ENCODE data around the gene PAK1. TPM values are rescaled to one million over a fixed set of nuclear protein-coding genes. Genes with fewer than 3 reads are reported as not detected.

PAK1 gene
- polyA plus RNA-seq, 1 donor (not counting 4 experiments of a cell fraction or from before 2014, with no cell fraction given) = 78.2 TPM

GRCh38 chr11:77324508-77324907 lies 149.4 kb downstream of the PAK1 start:
- no peaks in the 10 kb centered on the region for H3K79me2 ChIP-seq (ENCODE audit: control insufficient read depth, insufficient read depth, low read length)
- DNase-seq (ENCODE audit: low read depth, low spot score) = no peak
- no peaks in the 10 kb centered on the region for H3K9me1 ChIP-seq (ENCODE audit: control insufficient read depth, extremely low read depth, insufficient read depth, low read length)
- no peak overlapping the region for H3K4me3 ChIP-seq (ENCODE audit: control insufficient read depth in 2 of 3, extremely low read depth in 1 of 3, insufficient read depth in 2 of 3, low read depth in 1 of 3, low read length in 3 of 3)
- no peaks in the 10 kb centered on the region for H4K20me1 ChIP-seq (ENCODE audit: control insufficient read depth, extremely low read depth, insufficient read depth, low read length)
- FAIRE-seq = no peak
- H3K4me2 ChIP-seq (ENCODE audit: control insufficient read depth, extremely low read depth, insufficient read depth, low read depth, low read length) = no peak overlapping the region
- no peak for TF ChIP-seq CTCF (optimal IDR thresholded peaks at IDR 0.05 in 1 of 3, IDR thresholded peaks at IDR 0.05 in 1 of 3, conservative IDR thresholded peaks at IDR 0.05 in 1 of 3; ENCODE audit: extremely low read depth in 1 of 3, insufficient read depth in 2 of 3, low read length in 3 of 3)
- no peak for TF ChIP-seq EZH2 (IDR thresholded peaks at IDR 0.05; ENCODE audit: low read length)
- no peak overlapping the region for H3K9ac ChIP-seq (ENCODE audit: control insufficient read depth, extremely low read depth, insufficient read depth, low read length)
- dilution Hi-C loops (cut with MboI; ENCODE audit: extremely low pct_ligation_motif_present, low sequenced_read_pairs) = no loop called here
- H3K27me3 ChIP-seq (ENCODE audit: control insufficient read depth, extremely low read depth, insufficient read depth, low read length) = no peaks in the 10 kb centered on the region
- H2AFZ ChIP-seq (ENCODE audit: control insufficient read depth, low read length) = no peak overlapping the region
- H3K4me1 ChIP-seq (ENCODE audit: control insufficient read depth, extremely low read depth, insufficient read depth, low read length) = no peaks in the 10 kb centered on the region
- no peak overlapping the region for H3K27ac ChIP-seq (ENCODE audit: control insufficient read depth, insufficient read depth, low read length)
- H3K9me3 ChIP-seq (ENCODE audit: control insufficient read depth, low read depth, low read length) = no peaks in the 10 kb centered on the region
- H3K36me3 ChIP-seq (ENCODE audit: control insufficient read depth in 2 of 2, extremely low read depth in 1 of 2, insufficient read depth in 2 of 2, low read length in 2 of 2) = peaks cover 4 to 7% of the 10 kb centered on the region in 2 experiments

GRCh38 chr11:77322926-77323590 lies 150.8 kb downstream of the PAK1 start:
- H3K4me1 ChIP-seq (ENCODE audit: control insufficient read depth, extremely low read depth, insufficient read depth, low read length) = no peaks in the 10 kb centered on the region
- no peak overlapping the region for H3K4me2 ChIP-seq (ENCODE audit: control insufficient read depth, extremely low read depth, insufficient read depth, low read depth, low read length)
- H3K27ac ChIP-seq (ENCODE audit: control insufficient read depth, insufficient read depth, low read length) = no peak overlapping the region
- H4K20me1 ChIP-seq (ENCODE audit: control insufficient read depth, extremely low read depth, insufficient read depth, low read length) = no peaks in the 10 kb centered on the region
- no peak for TF ChIP-seq CTCF (optimal IDR thresholded peaks at IDR 0.05 in 1 of 3, IDR thresholded peaks at IDR 0.05 in 1 of 3, conservative IDR thresholded peaks at IDR 0.05 in 1 of 3; ENCODE audit: extremely low read depth in 1 of 3, insufficient read depth in 2 of 3, low read length in 3 of 3)
- TF ChIP-seq EZH2 (IDR thresholded peaks at IDR 0.05; ENCODE audit: low read length) = no peak
- no peaks in the 10 kb centered on the region for H3K79me2 ChIP-seq (ENCODE audit: control insufficient read depth, insufficient read depth, low read length)
- peaks cover 4 to 7% of the 10 kb centered on the region in 2 experiments for H3K36me3 ChIP-seq (ENCODE audit: control insufficient read depth in 2 of 2, extremely low read depth in 1 of 2, insufficient read depth in 2 of 2, low read length in 2 of 2)
- FAIRE-seq = no peak
- no peaks in the 10 kb centered on the region for H3K27me3 ChIP-seq (ENCODE audit: control insufficient read depth, extremely low read depth, insufficient read depth, low read length)
- H3K9me1 ChIP-seq (ENCODE audit: control insufficient read depth, extremely low read depth, insufficient read depth, low read length) = no peaks in the 10 kb centered on the region
- dilution Hi-C loops (cut with MboI; ENCODE audit: extremely low pct_ligation_motif_present, low sequenced_read_pairs) = no loop called here
- no peak overlapping the region for H2AFZ ChIP-seq (ENCODE audit: control insufficient read depth, low read length)
- no peaks in the 10 kb centered on the region for H3K9me3 ChIP-seq (ENCODE audit: control insufficient read depth, low read depth, low read length)
- H3K4me3 ChIP-seq (ENCODE audit: control insufficient read depth in 2 of 3, extremely low read depth in 1 of 3, insufficient read depth in 2 of 3, low read depth in 1 of 3, low read length in 3 of 3) = no peak overlapping the region
- H3K9ac ChIP-seq (ENCODE audit: control insufficient read depth, extremely low read depth, insufficient read depth, low read length) = no peak overlapping the region
- no peak for DNase-seq (ENCODE audit: low read depth, low spot score)
